DMS 273 (cell line): ENCODE data around the gene NAGLU.
"Not testable (repeated sequence)": the region's sequence is repeated elsewhere in the genome, so short reads cannot be mapped to it uniquely, and the experiment has no call there.

Source experiments
- DNase-seq: peaks from one replicate; lab custom pipeline; 2025; ENCODE audit not compliant: unreplicated experiment; lab: John Stamatoyannopoulos, UW

The NAGLU gene

DNA sequence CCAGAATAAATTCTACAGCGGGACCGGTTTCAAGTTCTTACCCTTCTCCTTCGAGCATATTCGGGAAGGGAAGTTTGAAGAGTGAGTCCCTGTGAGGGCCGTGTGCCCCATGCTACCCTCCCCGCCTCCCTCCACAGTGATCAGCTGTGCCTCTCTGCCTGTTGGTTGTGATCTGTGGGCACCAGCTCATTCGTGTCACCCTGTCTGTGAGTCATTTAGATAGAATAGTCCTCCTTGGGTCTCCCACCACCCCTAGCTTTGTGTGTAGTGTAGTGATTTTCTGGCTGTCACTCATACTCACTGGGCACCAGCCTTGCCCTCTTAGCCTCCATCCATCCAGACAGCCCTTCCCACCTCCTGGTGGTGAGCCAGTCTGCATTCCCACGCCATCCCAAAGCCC is 15.0 kb upstream of the NAGLU start:
- no peak for DNase-seq

DNA sequence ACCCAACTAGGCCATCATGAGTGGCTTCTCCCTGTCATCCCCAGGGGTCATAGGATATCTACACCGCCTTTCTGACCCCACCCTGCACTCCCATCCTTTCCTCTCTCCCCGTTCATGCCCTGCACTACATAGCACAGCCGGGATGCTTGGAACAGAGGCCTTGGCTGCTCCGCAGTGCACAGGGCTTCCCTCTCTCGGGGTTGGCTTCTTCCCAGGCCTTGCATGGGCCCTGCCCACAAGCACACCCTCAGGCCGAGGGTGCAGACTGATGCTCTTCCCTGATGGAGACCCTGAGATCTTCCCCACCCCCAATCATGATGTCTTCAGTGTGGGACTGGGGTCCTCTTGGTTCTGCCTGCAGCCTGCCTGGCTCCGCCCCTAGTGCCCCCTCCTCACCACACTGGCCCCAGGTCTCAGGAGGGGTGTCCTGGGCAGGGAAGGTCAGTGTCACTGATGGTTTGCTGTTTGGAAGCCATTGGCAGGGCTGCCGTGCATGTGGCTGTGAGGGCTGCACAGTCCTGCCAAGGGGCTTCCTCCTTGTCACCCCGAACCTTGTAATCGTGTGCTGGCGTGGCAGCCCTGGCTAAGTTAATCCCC is 14.3 kb upstream of the NAGLU start:
- no peak for DNase-seq

- DNase-seq = no peak
These were observed 13.7 kb upstream of the NAGLU start for GRCh38 chr17:42522263-42522790.

DNA sequence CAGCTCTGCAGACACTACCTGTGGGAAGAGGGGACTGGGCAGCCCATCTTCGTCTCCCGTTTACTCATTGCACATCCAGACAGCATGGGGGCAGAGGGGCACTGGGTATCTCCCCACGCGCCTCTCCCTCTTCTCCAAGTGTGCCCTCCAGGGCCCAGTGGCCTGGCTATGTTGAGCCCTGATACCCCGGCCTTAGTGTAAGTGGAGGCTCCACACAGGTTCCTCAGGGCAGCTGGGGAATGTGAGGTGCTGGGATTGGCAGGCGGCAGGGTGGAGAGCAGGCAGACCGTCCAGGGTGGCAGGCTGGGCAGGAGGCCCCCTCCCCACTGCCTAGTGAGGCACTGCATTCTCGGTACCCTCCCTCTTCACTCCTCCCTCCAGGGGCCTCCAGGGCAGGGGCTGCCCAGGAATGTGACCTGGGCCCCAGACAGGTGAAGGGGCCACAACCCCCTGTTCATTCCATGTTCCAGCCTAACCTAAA is 13.2 kb upstream of the NAGLU start:
- DNase-seq = no peak

GRCh38 chr17:42525221-42525620 is 10.8 kb upstream of the NAGLU start:
- DNase-seq = no peak

DNA sequence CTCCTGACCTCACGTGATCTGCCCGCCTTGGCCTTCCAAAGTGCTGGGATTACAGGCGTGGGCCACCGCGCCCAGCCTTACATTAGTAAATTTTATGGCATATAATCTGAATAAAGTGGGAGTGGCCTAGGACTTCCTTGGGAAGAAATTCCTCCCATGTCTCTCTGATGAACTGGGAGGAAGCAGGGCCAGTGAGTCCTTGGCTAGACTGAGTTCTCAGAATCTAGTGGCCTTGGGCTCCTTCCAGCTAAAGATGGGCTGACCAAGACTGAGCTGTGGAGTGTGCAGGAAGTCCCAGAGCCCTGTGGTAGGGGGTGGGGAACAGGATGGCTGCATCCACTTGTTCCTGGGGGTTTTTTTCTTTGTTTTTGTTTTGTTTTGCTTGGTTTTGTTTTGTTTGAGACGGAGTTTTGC is 10.0 kb upstream of the NAGLU start:
- DNase-seq = no peak

DNA sequence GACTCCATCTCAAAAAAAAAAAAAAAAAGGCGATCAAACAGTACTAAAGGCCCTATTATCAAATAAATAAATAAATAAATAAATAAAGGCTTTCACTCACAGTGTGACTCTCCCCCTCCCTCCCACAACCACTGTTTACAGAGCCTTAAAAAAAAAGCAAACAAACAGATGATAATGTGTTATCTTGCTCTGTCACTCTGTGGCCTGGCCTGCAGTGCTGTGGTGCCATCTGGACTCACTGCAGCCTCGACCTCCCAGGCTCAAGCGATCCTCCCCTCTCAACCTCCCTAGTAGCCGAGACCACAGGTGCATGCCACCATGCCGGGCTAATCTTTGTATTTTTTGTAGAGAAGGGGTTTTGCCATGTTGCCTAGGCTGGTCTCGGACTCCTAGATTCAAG is 8.1 kb upstream of the NAGLU start:
- DNase-seq = no peak

- DNase-seq = no peak
These were observed 7.0 kb upstream of the NAGLU start for GRCh38 chr17:42529061-42529460.

DNA sequence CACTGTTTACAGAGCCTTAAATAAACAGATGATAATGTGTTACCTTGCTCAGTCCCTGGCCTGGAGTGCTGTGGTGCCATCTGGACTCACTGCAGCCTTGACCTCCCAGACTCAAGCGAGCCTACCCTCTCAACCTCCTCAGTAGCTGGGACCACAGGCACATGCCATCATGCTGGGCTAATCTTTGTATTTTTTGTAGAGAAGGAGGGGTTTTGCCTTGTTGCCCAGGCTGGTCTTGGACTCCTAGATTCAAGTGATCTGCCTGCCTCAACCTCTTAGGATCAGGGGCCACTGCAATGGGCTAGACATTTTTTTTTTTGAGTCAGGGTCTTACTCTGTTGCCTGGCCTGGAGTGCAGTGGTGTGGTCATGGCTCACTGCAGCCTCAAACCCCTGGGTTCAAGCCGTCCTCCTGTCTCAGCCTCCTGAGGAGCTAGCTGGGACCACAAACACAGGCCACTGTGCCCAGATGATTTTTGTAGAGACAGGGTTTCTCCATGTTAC is 5.0 kb upstream of the NAGLU start:
- peak; percentile 61 for DNase-seq

- peak; percentile 83 for DNase-seq
These were observed 4.3 kb upstream of the NAGLU start for GRCh38 chr17:42531455-42532354.

DNA sequence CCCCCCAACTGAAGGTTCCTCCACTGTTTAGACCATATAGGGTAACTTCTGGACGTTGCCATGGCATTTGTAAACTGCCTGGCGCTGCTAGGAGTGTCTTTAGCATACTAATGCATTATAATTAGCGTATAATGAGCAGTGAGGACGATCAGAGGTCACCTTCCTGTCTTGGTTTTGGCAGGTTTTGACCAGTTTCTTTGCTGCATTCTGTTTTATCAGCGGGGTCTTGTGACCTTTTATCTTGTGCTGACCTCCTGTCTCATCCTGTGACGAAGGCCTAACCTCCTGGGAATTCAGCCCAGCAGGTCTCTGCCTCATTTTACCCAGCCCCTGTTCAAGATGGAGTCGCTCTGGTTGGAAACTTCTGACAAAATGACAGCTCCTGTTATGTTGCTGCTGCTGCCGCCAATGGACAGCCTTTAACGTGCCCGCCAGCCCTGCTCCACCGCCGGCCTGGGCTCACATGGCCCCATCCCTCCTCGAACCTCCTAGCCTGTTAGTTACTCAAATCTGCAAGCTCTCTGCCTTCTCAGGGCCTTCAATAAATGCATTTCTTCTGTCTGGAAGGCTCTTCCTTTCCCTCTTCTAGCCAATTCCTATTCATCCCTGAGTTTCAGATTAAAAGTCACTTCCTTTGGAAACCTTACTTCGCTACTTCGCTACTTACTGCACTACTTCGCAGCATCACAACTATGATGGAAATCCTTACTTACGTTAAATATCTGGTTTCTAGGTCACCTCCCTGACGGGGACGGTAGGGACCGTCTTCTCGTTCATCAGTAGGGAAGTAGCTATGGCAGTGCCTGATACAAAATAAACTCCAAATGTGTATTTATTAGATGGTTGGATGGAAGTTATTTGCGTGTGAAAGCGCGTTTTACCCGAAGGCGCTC is 640 bp upstream of the NAGLU start:
- peak; percentile 63 for DNase-seq

- DNase-seq = peak; percentile 94
These were observed 523 bp downstream of the NAGLU start for GRCh38 chr17:42536372-42537155.

DNA sequence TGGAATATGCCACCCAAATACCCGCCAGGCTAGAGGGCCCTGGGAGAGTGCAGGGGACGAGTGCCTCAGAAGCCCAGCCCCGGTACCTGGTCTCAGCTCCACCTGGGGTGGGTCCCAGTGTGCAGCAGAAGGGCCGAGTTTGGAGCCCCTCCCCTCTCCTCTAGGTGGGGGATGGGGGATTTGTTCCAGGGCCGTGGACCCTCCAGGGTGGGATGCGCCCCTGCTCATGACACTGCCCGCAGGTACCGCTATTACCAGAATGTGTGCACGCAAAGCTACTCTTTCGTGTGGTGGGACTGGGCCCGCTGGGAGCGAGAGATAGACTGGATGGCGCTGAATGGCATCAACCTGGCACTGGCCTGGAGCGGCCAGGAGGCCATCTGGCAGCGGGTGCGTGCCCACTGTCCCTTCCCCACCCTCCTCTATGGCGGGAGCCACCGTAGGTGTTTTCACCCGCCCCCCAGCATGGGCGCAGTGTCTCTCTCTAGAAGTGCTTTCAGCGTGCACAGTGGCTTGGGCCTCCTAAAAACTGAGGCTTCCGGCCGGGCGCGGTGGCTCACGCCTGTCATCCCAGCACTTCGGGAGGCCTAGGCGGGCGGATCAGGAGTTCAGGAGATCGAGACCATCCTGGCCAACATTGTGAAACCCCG is 1.2 kb downstream of the NAGLU start:
- no peak for DNase-seq

- peak; percentile 58 for DNase-seq
These were observed 1.9 kb downstream of the NAGLU start for GRCh38 chr17:42537826-42538451.

- DNase-seq = no peak
These were observed 2.4 kb downstream of the NAGLU start for GRCh38 chr17:42538482-42538881.

DNA sequence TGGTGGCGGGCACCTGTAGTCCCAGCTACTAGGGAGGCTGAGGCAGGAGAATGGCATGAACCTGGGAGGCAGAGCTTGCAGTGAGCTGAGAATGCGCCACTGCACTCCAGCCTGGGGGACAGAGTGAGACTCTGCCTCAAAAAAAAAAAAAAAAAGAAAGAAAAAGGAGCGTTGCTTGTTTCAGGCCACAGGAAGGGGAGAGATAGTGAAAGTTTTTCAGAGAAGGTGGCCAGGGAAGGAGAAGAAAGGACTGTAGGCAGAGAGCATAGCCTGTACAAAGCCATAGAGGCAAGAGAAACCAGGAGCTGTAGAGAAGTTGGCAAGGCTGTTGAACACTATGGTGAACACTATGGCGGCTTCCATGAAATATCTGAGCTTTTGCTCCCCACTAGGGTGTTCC is 4.5 kb downstream of the NAGLU start:
- DNase-seq = not testable (repeated sequence)

DNA sequence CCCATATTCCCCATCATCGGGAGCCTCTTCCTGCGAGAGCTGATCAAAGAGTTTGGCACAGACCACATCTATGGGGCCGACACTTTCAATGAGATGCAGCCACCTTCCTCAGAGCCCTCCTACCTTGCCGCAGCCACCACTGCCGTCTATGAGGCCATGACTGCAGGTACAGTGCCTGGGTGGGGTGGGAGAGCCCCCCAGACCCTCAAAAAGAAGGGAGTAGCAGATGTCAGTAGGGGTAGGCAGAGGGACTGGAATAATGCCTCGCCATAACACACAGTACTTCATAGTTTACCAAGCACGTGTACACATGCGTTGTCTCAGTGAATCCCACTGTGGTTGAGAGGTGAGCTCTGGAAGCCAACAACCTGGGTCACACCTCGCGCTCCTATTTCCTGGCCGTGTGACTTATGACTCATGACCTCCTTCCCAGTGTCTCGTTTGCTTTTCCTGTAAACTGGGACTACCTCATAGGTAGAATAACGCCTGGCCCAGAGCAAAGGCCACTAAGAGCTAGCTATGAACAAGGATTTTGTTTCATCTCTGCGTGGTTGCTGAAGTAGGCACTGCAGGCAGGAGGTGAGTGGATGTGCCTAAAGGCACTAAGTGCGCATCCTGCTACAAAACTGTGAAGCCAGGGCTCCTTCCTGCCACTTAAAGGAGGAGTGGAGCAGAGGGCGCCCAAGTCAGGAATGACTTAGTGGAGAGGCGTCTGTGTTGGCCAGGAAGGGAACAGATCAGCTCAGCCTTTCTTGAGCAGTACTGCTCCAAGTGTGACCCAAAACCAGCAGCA is 5.2 kb downstream of the NAGLU start:
- no peak for DNase-seq
